ENCODE data around the gene GPRC5C. TPM values are rescaled to one million over a fixed set of nuclear protein-coding genes. Genes with fewer than 3 reads are reported as not detected.
A peak's percentile ranks its signal among the peaks of the same experiment; 100 is the strongest.

Gene GPRC5C
- total and polyA plus RNA-seq, 9 of the 15 experiments (the other 6 are each of a cell fraction or from before 2014, with no cell fraction given), result 0.28 to 9.0 (median 4.1) TPM

- TF ChIP-seq POLR2G (IDR thresholded peaks at IDR 0.05; ENCODE audit: low read depth, low read length) (no peak), RAD51 (IDR thresholded peaks at IDR 0.05; ENCODE audit: borderline replicate concordance, low read depth) (no peak), ZNF134 (CRISPR knock-in tag; conservative IDR thresholded peaks at IDR 0.05) (no peak), ARID2 (IDR thresholded peaks at IDR 0.05) (no peak), ZNF217 (CRISPR knock-in tag; IDR thresholded peaks at IDR 0.05) (no peak), RREB1 (CRISPR knock-in tag; IDR thresholded peaks at IDR 0.05) (no peak), SMARCA5 (IDR thresholded peaks at IDR 0.05) (no peak), ZBED1 (IDR thresholded peaks at IDR 0.05) (no peak), NFATC3 (IDR thresholded peaks at IDR 0.05) (no peak), CCAR2 (IDR thresholded peaks at IDR 0.05; ENCODE audit: low read depth, low read length) (no peak), MTA1 (IDR thresholded peaks at IDR 0.05; ENCODE audit: borderline replicate concordance) (peak; percentile 77; the same call in 1 of the 2 replicates), ZFP36 (IDR thresholded peaks at IDR 0.05; ENCODE audit: low read depth, low read length, partially characterized antibody) (no peak), SIX5 (IDR thresholded peaks at IDR 0.05; ENCODE audit: borderline replicate concordance in 1 of 2, insufficient read depth in 1 of 2, low read depth in 1 of 2, low read length in 2 of 2) (no peak), ZBTB26 (CRISPR knock-in tag; IDR thresholded peaks at IDR 0.05) (peak; percentile 83)
- TF ChIP-seq, protein P1, sequence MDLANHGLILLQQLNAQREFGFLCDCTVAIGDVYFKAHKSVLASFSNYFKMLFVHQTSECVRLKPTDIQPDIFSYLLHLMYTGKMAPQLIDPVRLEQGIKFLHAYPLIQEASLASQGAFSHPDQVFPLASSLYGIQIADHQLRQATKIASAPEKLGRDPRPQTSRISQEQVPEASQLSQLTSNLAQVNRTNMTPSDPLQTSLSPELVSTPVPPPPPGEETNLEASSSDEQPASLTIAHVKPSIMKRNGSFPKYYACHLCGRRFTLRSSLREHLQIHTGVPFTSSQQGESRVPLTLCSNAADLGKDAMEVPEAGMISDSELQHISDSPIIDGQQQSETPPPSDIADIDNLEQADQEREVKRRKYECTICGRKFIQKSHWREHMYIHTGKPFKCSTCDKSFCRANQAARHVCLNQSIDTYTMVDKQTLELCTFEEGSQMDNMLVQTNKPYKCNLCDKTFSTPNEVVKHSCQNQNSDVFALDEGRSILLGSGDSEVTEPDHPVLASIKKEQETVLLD (IDR thresholded peaks at IDR 0.05), result peak; percentile 62; the same call in 1 of the 2 replicates
These were observed 41.8 kb upstream of the GPRC5C start (continued) for GRCh38 chr17:74389937-74390679.
